SIG-M5 treated with dmso at 0.1 percent for 504 hours (cell line): ENCODE data around the gene BCL6.
A peak's percentile ranks its signal among the peaks of the same experiment; 100 is the strongest.

Experiments used
- DNase-seq: peaks from one replicate; lab custom pipeline; 2025; ENCODE audit not compliant: unreplicated experiment; lab: John Stamatoyannopoulos, UW

Gene BCL6

DNA sequence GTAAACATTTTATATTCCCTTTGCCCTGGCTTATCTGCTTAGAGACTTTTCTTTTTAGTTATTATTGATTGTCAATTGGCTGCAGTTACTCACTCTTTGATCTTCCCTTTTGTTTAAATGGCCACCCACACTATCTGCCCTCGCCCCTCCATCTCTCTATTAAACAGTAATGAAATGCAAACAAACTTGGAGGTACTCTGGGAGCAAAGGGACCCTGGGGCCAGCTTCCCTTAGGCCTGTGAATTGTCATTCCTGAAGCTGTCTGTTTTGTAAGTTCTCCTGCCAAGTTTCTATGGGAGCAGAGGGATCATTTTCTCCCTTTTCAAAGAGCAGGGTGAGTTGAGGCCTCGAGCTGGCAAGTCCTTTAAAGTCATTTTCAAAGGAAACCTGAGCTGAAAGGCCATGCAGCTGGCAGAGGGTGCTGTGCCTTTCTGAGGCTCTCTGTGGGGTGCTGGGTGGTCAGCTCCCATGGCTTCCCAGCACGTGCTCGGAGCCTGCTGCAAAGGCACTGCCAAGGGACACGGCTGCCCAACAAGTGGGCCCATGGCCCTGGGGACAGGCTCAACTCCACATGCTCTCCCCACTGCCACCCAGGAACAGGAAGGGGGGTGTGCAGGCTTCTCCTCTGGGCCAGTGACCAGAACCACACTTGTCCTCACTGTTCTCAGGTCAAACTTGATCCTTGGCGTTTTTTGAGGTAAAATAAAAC, 25.5 kb downstream of the BCL6 start:
- DNase-seq, result no peak

DNA sequence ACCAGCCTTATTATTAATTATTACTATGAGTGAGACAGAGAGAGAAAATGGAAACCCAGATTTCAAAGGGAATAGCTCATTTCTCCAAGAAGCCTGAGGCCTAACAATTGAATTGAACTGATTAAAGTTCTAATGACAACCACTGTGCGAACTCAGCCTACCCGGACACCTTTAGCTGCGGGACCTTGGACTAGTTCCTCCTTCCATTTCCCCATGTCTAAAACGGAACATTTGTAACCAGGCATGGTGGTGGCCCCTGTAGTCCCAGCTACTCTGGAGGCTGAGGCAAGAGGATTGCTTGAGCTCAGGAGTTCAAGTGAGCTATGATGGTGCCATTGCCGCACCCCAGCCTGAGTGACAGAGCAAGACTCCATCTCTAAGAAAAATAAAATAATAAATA, 26.5 kb downstream of the BCL6 start:
- no peak for DNase-seq

DNA sequence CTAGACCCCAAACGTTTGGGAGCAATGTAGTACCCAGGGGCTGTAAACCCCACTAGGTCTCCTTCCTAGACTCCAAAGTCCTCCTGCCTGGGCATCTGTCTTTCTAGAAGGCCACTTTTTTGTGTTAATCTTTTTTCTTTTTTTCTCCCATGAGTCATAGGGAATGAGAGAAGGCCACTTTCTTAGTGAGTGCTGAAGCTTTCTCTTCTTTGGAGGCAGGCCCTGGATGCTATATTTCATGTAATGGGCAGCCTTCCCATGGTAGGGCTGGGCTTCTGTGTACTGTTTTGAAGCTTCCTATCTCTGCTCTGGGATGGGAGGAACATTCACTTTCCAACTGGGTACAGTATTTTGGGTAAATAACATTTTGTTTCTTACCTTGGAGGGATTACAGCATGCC, 27.7 kb downstream of the BCL6 start:
- no peak for DNase-seq

DNA sequence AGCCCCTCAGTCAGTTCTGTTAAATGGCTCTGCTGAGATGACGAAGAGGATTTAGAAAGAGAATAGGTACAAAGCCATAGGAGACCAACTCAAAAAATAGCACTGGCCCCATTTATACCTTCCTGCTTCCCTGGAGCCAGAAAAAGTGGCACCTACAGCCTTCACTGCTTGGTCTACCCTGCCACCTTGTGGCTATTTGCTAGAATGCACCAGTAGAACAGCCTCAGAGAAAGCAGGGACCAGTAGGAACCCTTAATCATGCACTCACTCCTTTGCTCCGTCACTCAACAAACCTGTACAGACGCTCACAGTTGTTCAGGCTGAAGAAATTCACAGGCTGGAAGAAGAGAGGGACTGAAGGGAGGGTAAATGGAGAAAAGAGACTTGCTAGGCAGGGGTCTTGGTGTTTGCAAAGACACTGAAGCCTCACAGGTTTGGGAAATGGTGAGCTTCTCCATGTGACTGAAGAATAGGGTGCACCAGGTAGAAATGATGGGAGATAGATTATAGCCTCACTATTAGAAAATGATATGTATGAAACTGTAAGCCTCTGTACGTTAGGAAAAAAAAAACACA, 30.8 kb downstream of the BCL6 start:
- peak; percentile 71 for DNase-seq

DNA sequence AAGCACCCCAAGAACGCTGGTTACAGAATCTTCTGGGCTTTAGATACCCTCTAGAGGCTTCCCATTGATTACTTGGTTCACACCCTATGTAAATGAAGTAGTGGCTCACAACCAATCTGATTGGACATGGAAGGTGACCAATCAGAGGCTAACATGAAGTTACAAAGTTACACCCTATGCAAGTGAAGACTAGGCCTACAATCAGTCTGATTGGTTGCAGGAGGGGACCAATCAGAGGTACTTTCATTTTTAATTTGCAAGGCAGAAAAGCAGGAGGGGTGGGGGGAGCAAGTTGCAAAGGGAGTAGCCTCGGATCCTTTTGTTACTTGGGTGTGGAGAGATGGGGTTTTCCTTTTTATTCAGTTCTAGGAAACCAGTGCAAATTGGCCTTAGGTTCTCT, 31.8 kb downstream of the BCL6 start:
- DNase-seq, result peak; percentile 27

DNA sequence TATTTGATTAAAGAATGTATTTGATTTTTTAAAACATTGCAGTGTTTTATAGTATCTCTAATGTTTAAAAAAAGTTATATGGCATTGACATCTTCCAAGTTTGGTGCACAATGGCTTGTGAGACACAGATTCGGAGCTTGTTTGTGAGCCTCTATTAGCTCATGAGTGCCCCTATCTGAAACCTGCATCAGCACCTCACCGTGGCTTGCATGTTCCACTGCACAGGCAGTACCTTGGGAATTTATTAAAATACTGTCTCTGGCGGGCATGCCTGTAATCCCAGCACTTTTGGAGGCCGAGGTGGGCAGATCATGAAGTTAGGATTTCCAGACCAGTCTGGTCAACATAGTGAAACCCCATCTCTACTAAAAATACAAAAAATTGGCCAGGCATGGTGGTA, 36.1 kb downstream of the BCL6 start:
- peak; percentile 10 for DNase-seq

DNA sequence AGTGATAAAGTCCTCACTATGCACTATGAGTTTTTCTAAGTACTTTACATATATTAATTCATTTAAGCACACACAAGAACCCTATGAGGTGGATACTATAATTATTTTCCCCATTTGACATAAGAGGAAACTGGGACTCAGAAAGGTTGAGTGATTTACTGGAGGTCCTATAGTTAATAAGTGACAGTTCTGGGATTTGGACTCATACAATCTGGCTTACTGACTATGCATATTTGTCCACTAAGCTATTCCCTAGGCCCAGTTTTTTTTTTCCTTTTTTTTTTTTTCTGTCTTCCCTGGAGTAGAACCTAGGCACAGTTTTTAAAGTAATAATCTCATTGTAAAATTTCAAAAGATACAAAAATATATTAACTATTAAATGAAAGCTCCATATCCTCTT, 36.6 kb downstream of the BCL6 start:
- no peak for DNase-seq

DNA sequence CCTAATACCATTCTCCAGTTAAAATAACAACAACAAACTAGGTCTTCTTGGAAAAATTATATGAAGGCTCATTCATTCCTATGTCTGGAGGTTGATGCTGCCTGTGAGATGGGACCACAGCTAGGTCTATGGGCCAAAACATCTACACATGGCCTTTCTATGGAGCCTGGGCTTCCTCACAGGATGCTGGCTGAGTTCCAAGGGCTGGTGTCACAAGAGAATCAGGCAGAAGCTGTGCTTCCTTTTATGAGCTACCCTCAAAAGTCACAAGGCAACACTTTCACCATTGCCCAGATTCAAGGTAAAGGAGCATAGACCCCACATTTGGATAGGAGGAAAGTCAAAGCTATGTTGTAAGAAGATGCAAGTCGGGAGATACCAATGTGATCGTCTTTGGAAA, 38.3 kb downstream of the BCL6 start:
- no peak for DNase-seq

DNA sequence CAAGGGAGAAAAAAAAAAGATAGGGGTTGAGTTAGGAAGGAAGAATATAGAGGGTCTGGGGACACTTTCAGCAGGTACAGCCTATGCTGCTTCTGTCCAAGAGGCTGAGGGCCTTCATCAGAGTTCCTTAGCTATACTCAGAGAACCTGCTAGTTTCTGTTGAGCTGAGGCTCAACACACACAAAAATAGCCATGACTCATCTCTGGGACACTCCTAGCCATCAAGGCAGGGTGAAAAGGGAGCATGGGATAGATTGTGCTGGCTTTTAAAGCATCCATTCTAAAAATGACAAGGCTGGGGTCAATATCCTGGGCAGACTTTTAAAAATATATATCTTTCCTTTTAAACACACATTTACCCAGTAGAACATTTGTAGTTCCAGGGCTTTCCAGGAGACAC, 40.1 kb downstream of the BCL6 start:
- DNase-seq, result no peak

DNA sequence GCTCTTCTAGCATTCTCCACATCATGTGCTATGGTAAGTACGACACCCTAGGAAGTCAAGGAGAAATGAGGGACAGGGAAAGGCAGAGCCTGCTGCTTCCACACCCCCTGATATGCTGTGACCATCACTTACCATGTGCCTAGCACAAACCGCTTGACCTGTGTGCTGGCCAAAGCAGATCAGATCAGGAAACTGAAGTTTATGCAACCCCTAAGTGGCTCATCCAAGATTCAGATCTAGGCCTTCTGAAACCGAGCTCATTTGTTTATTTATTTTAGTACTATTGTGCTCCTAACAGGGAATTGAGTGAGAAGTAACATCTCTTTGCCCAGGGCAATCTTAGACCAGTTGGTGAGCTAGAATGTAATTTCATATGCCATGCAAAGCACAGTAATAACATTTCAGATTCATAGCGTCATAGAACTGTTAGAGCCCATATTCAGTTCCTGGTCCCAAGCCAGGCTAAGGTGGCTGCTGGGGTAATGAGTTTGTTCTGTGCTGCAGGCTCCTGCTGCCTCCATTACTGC, 42.7 kb downstream of the BCL6 start, which contains the start of gene RTP2:
TSS of gene RTP2 (minus strand) at position 51 of the 527 bp plus-strand sequence. CDS start 429 bp downstream, outside the sequence.
- no peak for DNase-seq

DNA sequence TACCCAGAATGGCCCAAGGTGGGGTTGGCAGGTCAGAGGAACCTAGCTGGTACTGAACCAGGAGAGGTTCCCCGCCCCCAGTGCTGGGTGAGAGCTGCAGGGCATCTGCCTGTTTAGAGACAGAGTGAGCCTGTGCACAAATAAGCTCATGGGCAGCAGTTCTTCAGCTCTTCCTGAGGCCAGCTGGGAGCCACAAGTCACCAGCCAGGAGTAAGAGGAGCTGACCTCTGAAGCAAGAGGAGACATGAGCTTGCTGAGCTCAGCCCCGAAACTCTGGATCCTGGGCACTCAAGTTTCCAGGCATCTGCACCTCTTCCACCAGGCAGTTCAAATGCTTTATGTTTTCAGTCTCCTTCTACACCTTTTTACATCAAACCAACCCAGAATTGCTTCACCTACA, 45.0 kb downstream of the BCL6 start:
- no peak for DNase-seq

DNA sequence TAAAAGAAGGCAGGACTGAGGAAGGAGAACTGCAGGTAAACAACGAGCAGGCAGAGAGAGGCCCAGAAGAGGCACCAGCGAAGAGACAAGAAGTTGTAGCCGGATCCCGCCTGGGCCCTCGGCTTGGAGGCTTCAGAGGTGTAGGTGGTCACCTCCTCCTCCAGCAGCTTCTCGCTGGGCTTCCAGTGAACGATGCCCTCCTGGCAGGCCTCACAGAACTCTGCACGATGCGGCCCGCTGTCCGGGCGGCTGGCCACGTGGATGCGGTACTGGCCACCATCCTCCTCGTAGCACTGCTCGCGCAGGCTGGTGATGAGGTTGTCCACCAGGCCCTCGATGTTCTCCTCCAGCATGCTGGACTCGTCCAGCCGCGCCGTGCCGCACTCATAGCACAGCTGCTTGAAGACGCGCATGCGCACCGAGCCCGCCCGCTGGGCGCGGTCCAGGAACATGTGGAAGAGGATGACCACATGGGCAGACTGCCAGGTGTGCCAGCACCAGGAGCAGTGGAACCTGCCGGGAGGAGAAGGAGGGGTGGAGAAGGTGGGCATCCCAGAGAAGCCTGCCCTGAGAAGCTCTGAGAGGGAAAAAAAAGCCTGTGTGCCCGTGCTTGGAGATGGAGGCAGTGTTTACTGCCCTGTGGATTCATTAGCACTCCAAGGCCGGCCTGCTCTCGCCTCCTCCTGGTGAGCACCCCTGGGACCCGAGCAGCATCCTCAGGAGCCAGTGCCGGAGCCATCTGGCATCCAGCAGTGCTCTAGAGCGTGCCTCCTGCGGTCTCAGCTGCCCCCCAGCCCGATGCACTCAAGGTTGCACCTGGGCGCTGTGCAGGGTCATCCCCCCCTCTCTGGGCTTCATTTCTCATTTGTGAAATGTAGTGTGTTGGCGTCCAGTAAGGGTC, 46.5 kb downstream of the BCL6 start:
- DNase-seq, result no peak

DNA sequence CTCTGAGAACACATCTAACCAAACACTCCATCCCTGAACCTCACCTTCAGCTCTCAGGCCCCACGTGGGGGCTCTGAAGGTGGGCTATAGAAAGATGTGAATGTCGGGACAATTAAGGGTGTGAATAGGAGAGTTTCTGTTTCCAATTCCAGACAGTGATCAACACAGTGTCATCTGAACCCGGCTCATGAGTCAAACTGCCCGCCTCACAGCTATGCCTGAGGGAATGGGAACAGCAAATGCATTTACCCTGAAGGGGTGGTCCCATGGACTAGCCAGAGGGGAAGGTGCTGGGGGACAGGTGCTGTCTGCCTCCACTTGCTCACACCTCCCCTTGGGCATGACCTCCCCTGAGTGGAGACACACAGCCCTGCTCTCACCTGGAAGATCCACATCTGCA, 49.2 kb downstream of the BCL6 start:
- DNase-seq, result no peak

DNA sequence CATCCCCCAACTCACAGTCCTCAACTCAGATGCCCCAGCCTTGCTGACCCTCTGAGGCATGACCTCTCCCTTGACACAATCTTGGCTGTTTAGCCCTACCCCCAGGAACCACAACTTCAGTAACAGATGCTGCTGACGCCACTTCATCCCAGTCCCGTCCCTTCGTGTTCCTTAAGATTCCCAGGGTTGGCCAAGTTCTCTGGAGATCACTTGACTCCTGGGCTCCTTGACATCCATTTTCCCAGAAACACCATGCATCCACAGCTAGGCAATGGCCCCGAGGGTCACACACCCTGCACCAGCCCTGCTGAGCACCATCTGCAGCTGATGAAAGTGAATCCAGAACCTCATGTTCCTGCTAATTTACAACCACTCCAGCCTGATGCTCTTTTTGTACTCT, 49.8 kb downstream of the BCL6 start:
- no peak for DNase-seq

DNA sequence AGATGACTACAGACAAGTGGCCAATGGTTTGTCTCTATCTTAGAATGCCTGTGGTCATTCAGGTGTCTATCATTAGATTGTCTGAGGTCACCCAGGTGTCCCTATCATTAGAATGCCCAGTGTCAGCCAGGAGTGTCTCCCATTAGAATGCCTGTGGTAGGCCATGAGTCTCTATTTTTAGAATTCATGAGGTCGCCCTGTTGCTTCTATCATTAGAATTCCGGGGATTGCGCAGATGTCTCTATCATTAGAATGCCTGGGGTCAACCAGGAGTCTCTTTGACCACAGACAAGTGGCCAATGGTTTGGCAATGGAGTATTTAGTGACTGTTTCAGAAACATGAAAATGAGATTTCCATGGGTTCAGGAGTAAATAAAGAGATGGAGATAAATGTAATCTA, 50.5 kb downstream of the BCL6 start:
- DNase-seq, result no peak

DNA sequence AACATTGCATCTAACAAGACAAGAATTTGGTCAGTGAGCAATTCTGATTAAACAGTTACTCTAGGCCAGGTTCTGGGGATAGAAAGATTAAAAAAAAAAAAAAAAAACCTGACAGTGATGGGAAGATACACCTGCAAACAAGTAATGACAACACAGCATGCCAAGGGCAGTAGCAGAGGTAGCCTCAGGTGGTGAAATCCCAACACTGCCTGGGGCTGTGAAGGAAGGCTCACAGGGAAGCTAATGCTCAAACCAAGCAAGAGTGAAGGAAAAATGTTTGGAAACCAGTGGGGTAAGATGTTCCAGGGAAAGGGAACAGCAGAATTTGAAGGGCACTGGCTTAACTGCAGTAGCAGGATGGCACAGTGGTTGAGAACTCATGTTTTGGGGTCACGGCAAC, 51.8 kb downstream of the BCL6 start:
- no peak for DNase-seq

DNA sequence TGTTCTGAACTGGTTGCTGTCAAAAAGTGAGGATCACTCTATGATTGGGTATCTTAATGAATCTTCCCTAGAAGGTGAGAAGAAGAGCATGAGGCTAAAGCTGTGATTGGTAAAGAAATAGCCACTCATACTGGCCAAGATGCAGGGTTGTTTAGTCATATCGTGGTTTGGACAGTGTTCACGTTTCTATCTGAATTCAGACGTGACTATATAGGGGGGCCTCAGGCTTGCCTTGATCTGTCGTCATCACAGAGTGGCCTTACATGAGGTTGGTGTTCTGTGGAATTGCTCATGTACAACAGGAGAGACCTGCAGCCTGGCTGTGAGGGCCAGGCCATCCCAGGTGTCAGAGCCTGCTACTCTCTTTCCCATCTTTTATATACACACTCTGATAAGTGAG, 55.3 kb downstream of the BCL6 start:
- no peak for DNase-seq

DNA sequence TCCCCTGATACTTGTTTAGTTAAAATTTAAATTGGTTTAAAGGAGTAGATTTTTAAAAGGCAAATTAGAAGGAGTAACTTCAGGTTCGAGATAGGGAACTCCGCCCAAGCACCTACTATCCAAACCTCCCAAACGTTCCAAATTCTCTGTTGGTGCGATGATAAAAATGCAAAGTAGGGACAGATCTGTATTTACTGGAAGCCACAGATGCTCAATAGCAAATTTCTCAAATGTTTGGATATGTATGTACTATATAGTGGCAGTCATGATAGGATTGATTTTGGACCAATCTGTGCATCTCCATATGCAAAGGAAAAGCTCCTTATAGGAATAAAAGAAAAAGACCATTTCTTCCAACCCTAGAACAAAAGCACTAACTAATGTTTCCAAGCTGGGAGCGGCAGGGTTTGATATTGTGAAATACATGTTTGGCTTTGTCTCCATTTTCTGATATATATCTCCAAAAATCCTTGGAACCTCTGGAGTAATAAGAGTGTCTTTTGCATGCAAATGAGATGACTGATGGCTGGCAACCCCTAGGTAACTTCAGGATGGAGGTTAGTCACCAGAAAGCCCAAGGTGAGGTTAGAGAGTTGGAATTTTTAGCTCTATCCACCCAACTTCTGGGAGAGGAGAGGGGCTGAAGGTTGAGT, 58.5 kb downstream of the BCL6 start:
- no peak for DNase-seq

DNA sequence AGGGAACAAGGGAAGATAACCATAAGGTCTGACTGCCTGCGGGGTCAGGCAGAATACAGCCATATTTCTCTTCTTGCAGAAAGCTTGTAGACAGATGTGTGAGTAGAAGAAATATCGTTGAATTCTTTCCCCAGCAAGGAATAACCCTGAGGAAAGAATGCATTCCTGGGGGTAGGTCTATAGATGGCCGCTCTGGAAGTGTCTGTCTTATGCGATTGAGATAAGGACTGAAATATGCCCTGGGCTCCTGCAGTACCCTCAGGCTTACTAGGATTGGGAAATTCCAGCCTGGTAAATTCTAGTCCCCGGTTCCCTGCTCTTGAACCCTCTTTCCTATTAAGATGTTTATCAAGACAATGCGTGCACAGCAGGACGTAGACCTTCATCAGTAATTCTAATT, 59.3 kb downstream of the BCL6 start:
- no peak for DNase-seq

DNA sequence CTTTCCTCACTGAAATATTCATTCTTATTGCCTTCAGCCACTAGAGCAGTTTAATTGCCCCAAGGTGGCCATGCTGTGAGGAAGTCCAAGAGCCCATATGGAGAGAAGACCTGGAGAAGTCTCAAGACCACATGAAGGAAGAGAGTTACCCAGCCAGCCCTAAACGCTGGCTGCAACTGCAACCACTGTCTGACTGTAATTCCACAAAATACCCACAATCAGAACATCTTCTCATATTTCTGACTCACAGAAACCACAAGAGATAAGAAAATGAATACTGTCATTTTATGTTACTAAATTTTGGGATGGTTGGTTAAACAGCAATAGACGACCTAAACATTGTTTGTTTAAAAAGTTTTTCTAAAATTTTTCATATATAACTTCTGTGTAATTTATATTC, 60.4 kb downstream of the BCL6 start:
- DNase-seq, result no peak

DNA sequence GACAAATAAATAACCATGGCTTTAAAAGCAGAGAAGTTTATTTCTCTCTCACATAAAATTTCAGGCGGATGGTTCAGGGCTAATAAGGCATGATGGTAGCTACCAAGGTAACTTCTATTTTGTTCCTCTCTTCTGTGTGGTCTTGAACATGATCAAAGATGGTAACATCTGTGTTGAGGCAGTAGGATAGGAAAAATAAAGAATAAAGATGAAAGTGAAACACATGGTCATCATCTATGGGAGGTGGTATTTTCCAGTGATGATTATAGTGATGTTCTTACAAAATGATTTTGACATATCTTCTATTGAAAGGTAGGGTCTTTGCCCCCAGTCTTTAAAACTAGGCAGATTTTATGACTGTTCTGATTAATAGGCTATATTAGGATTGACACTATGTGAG, 60.8 kb downstream of the BCL6 start:
- no peak for DNase-seq
